ENCODE results near the gene NFIA.
"Not testable (repeated sequence)": the region's sequence is repeated elsewhere in the genome, so short reads cannot be mapped to it uniquely, and the experiment has no call there.

The NFIA gene

DNA sequence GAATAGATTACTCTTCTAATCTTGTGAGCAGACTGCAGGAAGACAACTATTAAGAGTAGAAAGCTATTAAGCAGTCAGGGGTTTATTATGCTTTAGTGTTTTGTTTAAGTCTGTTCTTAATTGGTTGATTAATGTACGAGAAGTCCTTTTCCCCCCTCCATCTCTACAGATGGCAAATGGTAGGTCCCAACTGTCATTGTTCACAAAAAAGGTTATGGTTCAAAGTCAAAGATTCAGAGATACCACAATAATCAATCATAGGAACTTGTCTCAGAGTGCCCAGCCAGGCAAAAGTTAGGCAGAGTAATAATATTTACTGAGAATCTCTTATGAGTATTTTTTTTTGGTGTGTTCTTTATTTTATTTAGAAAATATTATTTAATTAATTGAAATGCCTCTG lies 26.8 kb downstream of the NFIA start:
- FAIRE-seq, result no peak

DNA sequence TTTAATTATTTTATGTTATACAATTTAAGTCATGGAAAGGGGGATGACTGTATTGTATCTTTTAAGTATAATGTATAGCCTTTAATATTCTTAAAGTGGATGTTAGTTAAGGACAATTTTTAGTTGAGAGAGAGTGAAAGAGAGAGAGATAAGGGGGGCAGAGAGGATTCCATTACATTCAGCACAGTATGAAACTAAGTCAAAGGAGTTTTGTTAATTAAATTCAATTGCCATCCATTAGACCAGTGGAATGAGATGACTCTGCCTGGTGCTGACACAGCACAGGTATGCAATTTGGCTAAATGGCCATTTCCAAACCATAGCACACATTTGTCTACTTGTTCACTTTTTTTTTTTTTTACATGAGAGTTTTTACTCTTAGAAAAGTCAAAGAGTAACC lies 27.5 kb downstream of the NFIA start:
- no peak for FAIRE-seq

DNA sequence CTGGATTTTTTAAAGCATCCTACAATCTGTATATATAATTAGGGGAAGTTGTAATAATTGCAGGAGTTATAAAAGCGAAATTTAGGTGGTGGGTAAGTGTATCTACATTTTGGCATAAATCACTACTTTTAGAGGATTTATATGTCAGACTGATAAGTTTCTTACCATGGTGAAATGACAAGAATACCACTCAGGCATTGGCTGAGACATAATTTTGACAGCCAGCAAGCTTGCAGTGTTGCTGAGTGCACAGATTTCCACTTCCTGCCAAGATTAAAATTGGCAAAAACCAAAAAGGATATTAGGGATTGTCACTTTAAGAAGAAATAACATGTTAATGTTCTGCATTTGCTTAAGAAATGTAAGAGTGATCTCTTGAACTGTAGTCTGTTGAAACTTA lies 28.2 kb downstream of the NFIA start:
- FAIRE-seq, result no peak

DNA sequence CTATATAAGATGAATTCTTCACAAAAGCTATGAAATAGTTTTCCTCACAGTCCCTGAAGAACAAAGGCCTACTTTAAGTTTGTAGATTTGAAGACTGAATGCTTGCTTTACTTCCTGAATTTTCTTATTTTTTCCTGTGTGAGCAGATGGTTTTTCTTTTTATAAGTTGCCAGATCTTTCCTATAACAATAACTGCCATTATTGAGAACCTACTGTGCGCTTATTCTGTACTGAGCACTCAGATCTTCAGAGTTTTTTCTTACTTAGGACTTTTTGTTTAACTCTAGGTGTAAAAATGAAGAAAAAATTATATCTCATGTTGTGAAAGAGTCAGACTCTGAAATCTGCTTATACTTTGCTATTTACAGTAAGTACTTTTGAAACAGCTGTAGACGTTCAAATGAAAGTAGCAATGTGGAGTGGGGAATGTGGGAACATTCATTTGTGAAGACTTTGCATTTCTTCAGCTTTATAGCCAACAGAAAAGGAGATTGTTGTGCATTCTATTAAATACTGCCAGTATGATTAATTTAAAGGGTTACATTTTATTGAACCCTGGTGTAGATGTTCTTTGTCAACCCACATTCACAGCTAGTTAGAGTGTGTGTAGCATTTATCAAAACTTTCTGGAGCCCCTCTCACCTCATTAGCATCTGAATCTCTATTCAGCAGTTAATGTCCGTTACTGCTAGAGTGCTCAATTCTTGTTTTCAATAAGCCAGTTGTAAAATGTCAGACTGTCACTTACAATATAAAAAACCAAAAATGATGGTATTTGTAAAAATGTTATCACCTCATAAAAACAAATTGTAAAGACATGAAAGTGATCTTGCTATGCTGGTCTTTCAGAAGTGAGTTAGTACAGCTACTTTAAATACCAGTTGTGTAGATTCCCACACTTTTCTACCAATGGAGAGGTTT lies 29.0 kb downstream of the NFIA start:
- FAIRE-seq, result no peak

DNA sequence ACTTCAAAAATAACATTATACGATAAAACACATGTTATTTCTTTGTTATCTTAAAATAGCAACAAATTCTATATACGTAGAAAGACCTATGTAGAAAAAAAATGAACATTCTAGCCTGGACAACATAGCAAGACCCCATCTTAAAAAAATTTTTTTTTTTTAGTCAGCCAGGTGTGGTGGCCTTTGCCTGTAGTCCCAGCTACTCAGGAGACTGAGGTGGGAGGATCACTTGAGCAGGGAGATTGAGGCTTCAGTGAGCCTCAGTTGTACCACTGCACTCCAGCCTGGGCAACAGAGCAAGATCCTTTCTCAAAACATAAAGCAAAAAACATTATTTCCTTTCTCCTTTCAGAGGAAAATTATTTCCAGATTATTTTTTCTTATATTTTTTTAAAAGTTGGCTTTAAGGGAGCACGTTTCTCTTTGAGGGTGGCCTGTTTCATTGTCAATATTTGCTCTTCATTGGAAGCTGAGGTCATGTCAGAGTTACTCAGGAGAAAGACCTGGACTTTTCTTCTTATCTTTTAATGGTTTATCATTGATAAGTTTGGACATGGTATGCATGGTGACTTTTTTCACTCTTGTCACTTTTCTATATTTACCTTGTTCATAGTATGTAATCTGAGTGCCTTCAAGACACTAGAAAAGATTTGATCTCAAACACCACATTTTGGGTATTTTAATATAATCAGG lies 32.0 kb downstream of the NFIA start:
- no peak for FAIRE-seq

DNA sequence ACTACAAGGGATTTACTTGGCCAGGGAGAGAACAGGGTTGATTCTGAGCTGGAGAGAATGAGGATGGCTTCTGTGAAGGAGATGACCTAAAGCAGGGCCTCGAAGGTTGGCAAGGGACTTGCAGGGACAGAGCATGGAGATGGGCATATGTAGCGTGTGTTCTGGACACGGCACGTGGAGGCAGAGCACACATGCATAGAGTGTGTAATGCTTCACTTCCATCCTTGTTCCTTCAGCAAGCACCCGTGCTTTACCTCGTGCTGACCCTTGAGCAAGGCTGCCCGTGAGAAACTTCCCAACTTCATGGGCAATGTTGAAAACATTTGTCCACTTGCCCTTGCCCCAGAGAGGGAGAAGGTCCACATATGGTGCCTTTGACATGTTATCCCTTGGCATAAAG lies 33.1 kb downstream of the NFIA start:
- no peak for FAIRE-seq

DNA sequence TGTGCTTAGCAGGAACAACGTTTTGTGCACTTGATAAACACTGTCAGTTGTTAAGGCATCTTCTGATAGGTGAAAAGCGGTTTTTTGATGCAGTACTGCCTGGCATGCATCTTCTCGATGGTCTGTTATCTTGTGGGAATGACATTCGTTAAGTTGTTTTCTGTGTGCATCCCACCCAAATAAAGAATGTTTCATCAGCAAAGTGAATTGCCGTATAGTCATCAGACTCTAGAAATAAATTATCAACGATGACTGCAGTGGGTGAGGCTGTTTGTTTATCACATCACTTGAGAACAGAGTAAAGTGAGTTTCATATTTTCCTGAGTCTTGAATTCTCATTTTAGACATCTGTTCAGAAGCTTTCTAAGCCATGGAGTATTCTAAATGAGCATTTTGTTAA lies 34.1 kb downstream of the NFIA start:
- no peak for FAIRE-seq

DNA sequence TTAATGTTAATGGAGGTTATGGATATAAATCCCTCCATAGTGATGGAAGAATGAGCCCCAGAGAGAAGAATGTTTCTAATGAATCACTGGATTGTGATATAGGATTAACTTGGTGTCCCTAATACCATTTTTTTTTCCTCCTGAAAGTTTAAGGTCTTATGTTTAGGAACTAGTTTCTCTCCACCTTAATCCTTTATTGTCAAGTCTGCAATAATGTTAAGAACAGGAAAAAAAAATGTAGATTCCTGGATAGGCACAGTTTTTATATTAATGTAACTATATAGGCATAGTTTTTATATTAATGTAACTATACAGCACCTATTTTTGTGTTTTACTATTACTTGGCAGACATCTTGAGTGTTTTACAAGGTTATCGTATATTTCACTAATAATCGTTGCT lies 34.9 kb downstream of the NFIA start:
- no peak for FAIRE-seq

DNA sequence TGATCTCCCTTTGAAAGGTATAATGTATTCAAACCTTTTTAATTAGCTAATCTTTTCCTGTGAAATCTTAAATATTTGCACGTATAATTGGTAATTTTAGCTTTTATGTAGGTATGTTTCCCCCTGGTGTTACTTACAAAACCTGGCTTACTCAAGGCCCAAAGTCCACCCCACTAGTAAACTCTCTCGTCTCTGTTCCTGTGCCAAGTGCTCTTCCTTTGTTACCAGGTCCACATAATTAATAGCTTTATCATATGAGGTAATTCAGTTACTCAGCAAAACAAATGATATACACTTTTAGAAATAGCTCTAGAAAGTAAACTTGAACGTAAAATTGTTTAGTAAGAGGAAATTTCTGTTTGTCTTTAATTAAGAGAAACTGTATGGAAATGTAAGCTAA lies 36.7 kb downstream of the NFIA start:
- FAIRE-seq, result no peak

DNA sequence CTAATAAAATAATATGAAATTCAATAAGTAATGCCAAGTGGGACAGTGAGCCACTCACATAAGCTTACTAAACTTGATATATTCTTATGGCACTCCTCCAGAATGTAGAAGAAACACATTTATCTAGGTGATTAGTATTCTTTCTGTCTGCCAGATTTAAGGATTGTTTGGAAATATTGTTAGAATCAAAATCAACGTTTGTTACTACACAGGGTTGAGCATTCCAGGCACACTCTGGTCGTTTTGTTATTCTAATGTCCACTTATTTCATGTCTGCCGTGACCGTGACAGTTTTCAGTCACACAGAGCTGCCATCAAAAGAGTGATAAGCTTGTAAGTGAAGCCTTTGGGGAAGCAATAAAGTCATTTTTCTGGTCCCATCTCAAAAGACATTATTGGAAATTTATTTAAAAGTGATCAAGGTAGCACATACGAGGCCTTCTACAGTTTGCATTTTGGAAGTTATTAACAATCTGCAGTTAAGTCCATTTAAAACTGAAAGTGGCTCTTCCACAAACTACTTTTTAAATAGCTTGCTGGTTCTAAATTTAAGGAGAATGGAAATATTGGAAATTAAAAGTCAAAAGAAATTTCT lies 38.0 kb downstream of the NFIA start:
- no peak for FAIRE-seq

DNA sequence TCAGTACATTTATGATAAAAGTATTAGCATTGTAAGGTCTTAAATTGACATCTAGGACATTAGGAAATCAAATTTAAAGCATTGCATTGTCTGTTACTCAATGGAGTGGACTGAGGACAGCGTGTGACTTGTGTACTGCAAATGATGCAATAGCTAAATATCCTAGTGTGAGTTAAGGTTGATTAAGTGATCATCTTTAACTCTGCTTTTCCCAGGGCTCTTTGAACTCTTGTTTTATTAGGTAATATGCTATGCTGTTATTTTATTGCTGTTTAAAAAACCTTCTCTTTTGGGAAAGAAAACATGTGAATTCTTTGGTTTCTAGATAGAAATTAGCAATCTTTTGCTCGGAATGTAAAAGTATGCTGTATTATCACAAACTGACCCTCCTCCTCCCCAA lies 38.6 kb downstream of the NFIA start:
- FAIRE-seq, result no peak

DNA sequence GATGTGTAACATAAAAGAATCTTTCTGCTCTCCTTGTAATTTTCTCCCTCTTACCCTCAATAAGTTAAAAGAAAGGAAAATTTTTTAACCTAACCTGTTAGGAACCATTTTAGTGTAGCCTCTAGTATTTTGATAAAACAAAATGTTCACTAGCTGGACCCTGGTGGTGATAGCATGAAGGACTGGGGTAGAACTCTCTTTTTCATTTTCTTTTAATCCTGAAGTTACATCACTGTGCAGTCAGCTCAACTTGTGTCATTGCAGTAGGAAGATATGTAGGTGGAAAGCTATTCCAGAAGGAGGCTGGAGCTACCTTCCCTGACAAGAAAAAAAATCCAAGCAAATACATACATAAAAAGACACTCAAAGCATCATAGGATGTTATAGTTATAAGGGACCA lies 39.3 kb downstream of the NFIA start:
- no peak for FAIRE-seq

DNA sequence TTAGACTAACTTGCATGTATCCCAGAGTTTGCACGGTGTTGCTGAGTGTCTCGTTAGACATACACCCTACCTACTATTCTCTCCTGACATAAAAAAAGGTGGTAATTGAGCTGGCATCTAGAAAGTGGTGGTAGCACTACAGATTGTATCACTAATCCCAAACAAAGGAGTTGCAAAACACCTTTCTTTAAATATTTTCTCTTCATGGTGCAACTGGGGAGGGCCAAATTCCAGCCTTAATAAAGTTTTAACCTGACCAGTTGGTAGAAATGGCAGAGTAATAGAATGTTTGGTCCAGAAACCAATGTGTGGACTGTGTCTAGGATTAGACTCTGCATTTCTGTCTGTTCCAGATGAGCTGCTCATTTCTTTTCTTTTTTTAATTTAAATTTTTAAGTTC lies 40.0 kb downstream of the NFIA start:
- no peak for FAIRE-seq

DNA sequence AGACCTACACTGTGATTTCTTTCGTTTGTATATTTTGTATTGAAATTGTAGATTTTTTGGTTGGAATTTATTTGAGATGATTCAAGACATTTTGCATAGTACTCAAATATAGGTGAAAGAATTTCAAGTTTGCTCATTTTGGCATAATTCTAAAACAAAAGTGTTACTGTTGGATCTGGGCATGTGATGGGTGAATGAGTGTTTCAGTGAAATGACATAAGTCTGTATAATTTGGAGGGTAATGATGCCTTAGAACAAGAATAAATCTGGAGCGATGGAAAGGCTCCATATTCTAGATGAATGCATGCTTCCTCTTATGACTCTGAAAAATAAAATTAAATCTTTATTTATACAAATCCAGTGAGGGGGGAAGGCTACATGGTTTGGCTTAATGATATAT lies 41.0 kb downstream of the NFIA start:
- no peak for FAIRE-seq

DNA sequence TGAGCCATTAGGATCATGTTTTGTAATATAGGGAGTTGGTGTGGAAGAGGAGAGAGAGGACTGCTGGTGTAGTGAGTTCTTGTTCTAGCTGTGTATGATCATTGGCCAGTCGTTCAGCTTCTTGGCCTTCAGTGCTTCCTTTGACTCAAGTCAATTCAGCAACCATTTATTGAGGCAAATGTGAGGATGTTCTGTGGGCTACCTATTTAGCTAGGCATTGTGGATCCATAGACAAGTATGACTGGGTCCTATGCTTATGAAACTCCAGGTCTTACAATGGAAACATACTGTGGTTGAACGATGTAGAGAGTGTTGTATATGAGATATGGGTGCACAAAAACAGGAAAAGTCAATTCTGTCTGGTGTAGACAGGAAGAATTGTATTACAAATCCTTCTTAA lies 41.7 kb downstream of the NFIA start:
- no peak for FAIRE-seq

DNA sequence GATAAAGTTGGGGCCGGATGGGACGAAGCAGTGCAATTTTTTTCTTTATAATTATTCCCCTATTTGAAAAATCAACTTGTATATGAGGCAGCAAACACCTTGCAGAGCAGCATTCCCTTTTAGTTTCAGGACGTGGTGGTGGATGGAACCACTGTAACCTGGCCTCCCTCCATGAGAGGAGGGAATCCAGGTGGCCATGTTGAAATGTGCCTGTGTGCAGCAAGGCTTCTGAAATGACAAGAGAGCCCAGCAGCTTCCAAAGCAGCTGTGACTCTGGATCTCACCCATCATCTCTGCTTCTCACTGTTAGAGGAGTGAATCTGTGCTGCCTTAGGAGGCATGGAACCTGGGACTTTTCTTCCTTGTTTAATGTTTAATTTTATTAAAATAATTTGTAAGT lies 42.3 kb downstream of the NFIA start:
- FAIRE-seq, result no peak

DNA sequence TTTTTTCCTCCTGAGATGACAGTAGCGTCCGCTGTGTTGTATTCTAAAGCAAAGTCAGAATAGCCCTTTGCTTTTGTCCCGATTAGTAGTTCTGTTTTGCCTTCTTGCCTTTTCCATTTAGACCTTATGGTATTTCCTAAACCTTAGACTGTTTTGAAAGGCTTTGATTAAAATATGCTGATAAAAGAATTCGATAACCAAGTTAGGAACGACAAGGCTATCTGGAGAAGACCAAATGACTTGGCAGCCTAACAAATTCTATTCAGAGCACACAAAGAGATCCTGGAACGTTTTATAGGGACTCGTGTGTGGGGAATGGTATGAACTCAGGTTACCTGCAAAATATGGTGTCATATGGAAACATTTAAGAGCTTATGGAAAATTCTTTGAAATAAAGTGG lies 42.9 kb downstream of the NFIA start:
- FAIRE-seq, result no peak

DNA sequence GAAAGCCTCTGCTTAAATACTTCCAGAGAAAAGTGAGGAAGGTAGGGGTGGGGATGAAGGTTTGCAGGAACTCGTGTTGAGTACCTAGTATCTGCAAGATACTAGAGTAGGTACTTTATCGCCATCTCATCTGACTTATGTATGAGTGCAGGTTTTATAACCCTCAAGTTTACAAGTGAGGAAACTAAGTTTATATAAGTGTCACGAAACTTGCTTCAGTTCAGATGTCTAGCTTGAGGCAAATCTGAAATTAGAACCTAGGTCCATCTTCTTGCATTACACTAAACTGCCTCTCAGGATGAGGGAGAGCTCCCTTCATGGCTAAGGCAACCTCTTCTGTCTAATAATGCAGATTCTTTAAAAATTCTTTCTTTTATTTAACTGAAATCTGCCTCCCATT lies 43.5 kb downstream of the NFIA start:
- no peak for FAIRE-seq

DNA sequence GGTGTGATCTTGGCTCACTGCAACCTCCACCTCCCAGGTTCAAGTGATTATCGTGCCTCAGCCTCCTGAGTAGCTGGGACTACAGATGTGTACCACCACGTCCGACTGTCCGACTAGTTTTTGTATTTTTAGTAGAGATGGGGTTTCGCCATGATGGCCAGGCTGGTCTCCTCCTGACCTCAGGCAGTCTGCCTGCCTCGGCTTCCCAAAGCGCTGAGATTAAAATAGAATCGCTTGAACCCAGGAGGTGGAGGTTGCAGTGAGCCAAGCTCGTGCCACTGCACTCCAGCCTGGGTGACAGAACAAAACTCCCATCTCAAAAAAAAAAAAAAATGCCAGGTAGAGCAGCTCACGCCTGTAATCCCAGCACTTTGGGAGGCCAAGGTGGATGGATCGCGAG lies 44.5 kb downstream of the NFIA start:
- FAIRE-seq, result not testable (repeated sequence)

DNA sequence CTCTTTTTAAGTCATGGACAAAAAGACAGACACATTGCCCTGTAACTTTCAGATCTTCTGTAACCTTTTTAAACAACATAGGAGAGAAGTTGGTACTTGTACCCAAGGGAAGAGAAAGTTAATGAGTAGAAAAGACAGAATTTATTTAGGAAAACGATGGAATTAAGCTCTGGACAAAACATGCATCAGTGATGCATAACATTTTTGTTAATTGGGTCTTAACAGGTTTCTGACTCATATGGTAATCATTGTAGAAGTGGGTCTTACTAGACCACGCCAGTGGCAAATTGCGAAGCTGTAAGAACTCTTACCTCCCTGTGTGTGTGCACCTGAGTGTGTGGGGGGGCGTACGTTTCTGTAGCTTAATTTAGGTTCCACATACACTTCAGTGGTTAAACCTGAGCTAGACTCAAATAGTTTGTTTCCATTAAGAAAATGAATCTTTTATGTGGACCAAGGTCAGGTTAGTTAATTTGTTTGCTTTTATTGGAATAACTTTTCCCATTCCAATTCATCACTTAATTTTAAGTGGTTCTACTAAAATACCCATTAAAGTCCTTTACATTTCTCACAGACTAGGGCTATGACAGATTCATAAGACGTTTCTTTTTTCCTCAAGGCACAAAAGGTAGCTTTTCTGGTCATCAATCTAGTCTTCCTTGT lies 48.1 kb downstream of the NFIA start:
- FAIRE-seq, result no peak

DNA sequence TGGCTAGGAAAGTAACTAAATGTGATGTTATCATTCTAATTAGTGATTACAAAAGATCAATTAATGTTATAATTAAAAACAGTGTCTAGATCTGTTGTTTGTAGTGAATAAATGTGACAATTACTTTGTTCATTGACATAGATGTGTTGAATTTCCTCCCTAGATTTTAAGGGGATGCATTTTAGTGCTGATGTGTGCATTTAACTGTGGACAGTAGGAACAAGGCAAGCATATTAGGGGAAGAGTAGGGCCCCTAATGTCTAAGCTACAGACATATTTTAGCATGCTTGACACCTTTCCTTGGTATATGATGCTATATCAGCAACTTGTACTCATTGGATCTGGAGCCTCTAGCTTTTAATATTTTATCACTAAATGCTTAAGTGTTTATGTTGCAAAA lies 48.9 kb downstream of the NFIA start:
- no peak for FAIRE-seq

DNA sequence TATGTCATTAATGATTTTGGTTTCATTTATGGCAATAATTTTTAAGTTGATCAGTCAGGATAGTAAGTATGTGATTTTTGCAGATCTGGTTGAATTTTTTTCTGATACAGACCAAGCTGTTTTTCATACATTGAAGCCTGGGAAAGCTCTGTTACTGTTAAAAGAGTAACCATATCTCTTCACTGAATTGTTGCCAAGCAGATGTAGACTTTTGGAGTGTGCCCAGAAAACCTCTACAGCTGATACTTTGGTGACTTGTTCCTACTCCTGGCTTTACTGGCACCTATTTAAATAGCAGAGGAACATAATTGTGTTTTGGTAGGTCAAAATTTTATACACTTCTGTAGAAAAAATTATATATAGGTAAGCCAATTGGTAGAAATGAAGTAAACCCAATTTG lies 49.4 kb downstream of the NFIA start:
- no peak for FAIRE-seq

DNA sequence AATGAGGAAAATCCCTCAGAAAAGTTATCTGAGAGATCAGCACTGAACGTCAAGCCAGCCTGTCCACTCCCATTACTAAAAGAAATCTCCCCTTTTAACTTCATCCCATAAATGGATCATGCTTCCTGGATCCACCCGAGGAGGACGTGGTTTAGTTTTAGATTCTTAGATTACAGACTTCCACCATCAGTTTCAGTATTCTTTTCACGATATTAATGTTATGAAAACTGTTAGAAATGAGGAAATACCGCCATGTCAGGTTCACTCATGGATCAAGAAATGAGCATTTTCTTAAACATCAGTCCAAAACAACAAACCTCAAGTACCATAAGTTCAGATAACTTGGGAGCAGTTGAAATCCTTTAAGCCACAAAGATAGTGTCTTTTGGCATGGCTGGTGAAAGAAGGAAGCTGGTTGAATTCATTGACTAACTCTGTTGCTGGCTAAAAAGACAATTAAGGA lies 49.8 kb downstream of the NFIA start:
- FAIRE-seq, result no peak

Data from A204.1 (cell line).